ENCODE measurements around the gene USH2A.

USH2A gene

DNA sequence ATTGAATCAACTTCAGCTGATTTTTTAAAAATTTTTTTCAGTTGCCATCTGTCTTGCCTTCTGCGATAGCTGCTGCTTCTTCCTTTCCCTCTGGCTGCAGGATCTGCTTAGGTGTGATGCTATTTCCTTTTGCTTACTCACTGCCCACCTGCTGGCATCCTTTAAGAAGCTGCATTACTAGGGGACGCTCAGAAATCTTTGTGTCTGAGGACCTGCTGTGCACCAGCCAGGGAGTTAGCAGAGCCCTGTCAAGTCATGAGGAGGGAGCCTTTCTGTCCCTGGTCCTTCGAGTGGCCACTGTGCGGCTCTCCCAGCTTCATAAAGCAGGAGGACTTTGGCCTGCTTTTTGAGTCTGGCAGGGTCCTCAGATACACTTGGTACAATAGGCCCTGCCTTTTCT, 327.8 kb downstream of the USH2A start:
- CTCF ChIA-PET: interaction anchor here (1.0 kb wide), 1 partner anchor 34 kb away, joined by 3 read pairs; no protein-coding TSS in a partner anchor
- no peak for DNase-seq (ENCODE audit: extremely low spot score)
- TF ChIP-seq L3MBTL2 (conservative IDR thresholded peaks at IDR 0.05) (no peak), FOXM1 (IDR thresholded peaks at IDR 0.05; ENCODE audit: borderline replicate concordance) (no peak), CTBP1 (IDR thresholded peaks at IDR 0.05; ENCODE audit: borderline replicate concordance) (no peak), ELF4 (IDR thresholded peaks at IDR 0.05) (no peak), ARNT (IDR thresholded peaks at IDR 0.05) (no peak), HDGF (IDR thresholded peaks at IDR 0.05; ENCODE audit: borderline replicate concordance) (no peak)
- POLR2A ChIA-PET: no interaction called here

DNA sequence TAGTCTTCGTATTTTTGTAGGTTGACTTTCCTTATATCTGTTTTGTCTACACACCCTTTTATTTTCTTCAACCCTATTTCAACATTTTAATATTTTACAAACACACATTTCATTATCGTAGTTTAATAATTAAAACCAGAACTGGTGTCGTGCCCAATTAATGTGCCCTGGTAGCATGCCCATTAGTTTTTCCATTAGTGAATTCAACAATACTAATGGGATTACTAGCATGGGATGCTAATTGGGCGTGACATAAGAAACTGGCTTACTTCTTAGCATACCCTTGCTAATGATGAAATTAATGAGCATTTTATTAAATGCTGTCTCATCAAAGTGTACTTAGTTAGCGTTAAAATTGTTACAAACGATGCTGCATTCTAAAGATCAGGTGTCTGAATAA, 332.7 kb downstream of the USH2A start:
- DNase-seq (ENCODE audit: extremely low spot score): no peak
- ChIA-PET POLR2A (no interaction called here), CTCF (no interaction called here)
- no peak for TF ChIP-seq PKNOX1 (IDR thresholded peaks at IDR 0.05)
- no peak for TF ChIP-seq BHLHE40 (IDR thresholded peaks at IDR 0.05; ENCODE audit: borderline replicate concordance)
- no peak for TF ChIP-seq TARDBP (IDR thresholded peaks at IDR 0.05)
- no peak for TF ChIP-seq SUZ12 (IDR thresholded peaks at IDR 0.05)
- no peak for TF ChIP-seq ARNT (IDR thresholded peaks at IDR 0.05)
- no peak for TF ChIP-seq FOXK2 (IDR thresholded peaks at IDR 0.05)
- TF ChIP-seq FOXM1 (IDR thresholded peaks at IDR 0.05; ENCODE audit: borderline replicate concordance): no peak
- no peak for TF ChIP-seq CTBP1 (IDR thresholded peaks at IDR 0.05; ENCODE audit: borderline replicate concordance)
- no peak for TF ChIP-seq HDGF (IDR thresholded peaks at IDR 0.05; ENCODE audit: borderline replicate concordance)
- TF ChIP-seq LEF1 (IDR thresholded peaks at IDR 0.05; ENCODE audit: borderline replicate concordance): no peak
- TF ChIP-seq ZNF384 (IDR thresholded peaks at IDR 0.05): no peak

GRCh38 chr1:216086678-216087077, 336.6 kb downstream of the USH2A start:
- DNase-seq (ENCODE audit: extremely low spot score): no peak
- TF ChIP-seq LEF1 (IDR thresholded peaks at IDR 0.05; ENCODE audit: borderline replicate concordance) (no peak), ZNF384 (IDR thresholded peaks at IDR 0.05) (no peak), PKNOX1 (IDR thresholded peaks at IDR 0.05) (no peak), CTBP1 (IDR thresholded peaks at IDR 0.05; ENCODE audit: borderline replicate concordance) (no peak), BHLHE40 (IDR thresholded peaks at IDR 0.05; ENCODE audit: borderline replicate concordance) (no peak), NFRKB (IDR thresholded peaks at IDR 0.05) (no peak), TARDBP (IDR thresholded peaks at IDR 0.05) (no peak), SUZ12 (IDR thresholded peaks at IDR 0.05) (no peak), L3MBTL2 (conservative IDR thresholded peaks at IDR 0.05) (no peak), FOXK2 (IDR thresholded peaks at IDR 0.05) (no peak)
- CTCF ChIA-PET: no interaction called here
- POLR2A ChIA-PET: no interaction called here

DNA sequence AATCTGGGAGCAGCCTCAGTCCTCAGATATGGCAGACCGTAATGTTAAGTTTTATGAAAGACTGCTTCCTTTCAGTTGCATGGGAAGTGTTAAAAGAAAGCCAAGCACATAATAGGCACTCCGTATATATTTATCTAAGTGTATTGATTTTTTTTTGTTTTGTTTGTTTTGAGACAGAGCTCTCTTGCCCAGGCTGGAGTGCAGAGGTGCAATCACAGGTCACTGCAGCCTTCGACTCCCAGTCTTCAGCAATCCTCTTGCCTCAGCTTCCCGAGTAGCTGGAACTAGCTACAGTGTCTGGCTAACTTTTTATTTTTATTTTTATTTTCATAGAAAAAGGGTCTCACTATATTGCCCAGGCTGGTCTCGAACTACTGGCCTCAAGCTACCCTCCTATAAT, 341.8 kb downstream of the USH2A start:
- POLR2A ChIA-PET: no interaction called here

DNA sequence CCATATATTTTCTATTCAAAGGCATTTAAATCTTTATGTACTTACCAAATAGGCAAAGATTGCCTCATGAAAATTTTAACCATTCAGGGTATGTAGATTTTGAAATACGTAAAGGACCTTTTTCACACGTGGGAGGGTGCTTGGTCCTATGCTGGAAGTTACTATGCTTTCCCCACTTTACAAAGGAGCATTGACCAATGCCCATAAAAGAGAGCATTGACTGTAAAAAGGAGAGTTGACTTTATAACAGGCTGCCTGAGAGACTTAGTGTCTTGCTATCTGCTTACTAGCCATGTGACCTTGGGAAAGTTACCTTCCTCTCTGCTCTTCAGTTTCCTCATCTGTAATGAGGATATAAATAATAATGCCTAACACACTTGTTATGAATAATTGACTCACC, 346.5 kb downstream of the USH2A start:
- POLR2A ChIA-PET: no interaction called here
- CTCF ChIA-PET: no interaction called here
- no peak for DNase-seq (ENCODE audit: extremely low spot score)
- TF ChIP-seq BHLHE40 (IDR thresholded peaks at IDR 0.05; ENCODE audit: borderline replicate concordance) (no peak), L3MBTL2 (conservative IDR thresholded peaks at IDR 0.05) (no peak), CTBP1 (IDR thresholded peaks at IDR 0.05; ENCODE audit: borderline replicate concordance) (no peak), ZNF384 (IDR thresholded peaks at IDR 0.05) (no peak), FOXK2 (IDR thresholded peaks at IDR 0.05) (no peak), SP1 (IDR thresholded peaks at IDR 0.05) (no peak), FOXM1 (IDR thresholded peaks at IDR 0.05; ENCODE audit: borderline replicate concordance) (no peak), TARDBP (IDR thresholded peaks at IDR 0.05) (no peak), ELF4 (IDR thresholded peaks at IDR 0.05) (no peak), PKNOX1 (IDR thresholded peaks at IDR 0.05) (no peak), FOXA1 (IDR thresholded peaks at IDR 0.05) (no peak), SUZ12 (IDR thresholded peaks at IDR 0.05) (no peak)

More for the DNA sequence above, 341.8 kb downstream of the USH2A start:
- DNase-seq (ENCODE audit: extremely low spot score): no peak
- CTCF ChIA-PET: interaction anchor here (0.8 kb wide), 1 partner anchor 13 kb away, joined by 4 read pairs; no protein-coding TSS in a partner anchor
- TF ChIP-seq L3MBTL2 (conservative IDR thresholded peaks at IDR 0.05): no peak
- TF ChIP-seq ZNF384 (IDR thresholded peaks at IDR 0.05): no peak
- TF ChIP-seq LEF1 (IDR thresholded peaks at IDR 0.05; ENCODE audit: borderline replicate concordance): no peak
- TF ChIP-seq ELF4 (IDR thresholded peaks at IDR 0.05): no peak
- TF ChIP-seq FOXK2 (IDR thresholded peaks at IDR 0.05): no peak
- TF ChIP-seq CTBP1 (IDR thresholded peaks at IDR 0.05; ENCODE audit: borderline replicate concordance): no peak
- TF ChIP-seq FOXM1 (IDR thresholded peaks at IDR 0.05; ENCODE audit: borderline replicate concordance): no peak
- TF ChIP-seq BHLHE40 (IDR thresholded peaks at IDR 0.05; ENCODE audit: borderline replicate concordance): no peak

GRCh38 chr1:216075339-216075738, 347.9 kb downstream of the USH2A start:
- no peak for DNase-seq (ENCODE audit: extremely low spot score)
- TF ChIP-seq PKNOX1 (IDR thresholded peaks at IDR 0.05) (no peak), ZNF384 (IDR thresholded peaks at IDR 0.05) (no peak), CTBP1 (IDR thresholded peaks at IDR 0.05; ENCODE audit: borderline replicate concordance) (no peak), FOXK2 (IDR thresholded peaks at IDR 0.05) (no peak), HDGF (IDR thresholded peaks at IDR 0.05; ENCODE audit: borderline replicate concordance) (no peak), SP1 (IDR thresholded peaks at IDR 0.05) (no peak), LEF1 (IDR thresholded peaks at IDR 0.05; ENCODE audit: borderline replicate concordance) (no peak), SUZ12 (IDR thresholded peaks at IDR 0.05) (no peak), FOXA1 (IDR thresholded peaks at IDR 0.05) (no peak), L3MBTL2 (conservative IDR thresholded peaks at IDR 0.05) (no peak), NFRKB (IDR thresholded peaks at IDR 0.05) (no peak), TARDBP (IDR thresholded peaks at IDR 0.05) (no peak), ELF4 (IDR thresholded peaks at IDR 0.05) (no peak), FOXM1 (IDR thresholded peaks at IDR 0.05; ENCODE audit: borderline replicate concordance) (no peak), ARNT (IDR thresholded peaks at IDR 0.05) (no peak), BHLHE40 (IDR thresholded peaks at IDR 0.05; ENCODE audit: borderline replicate concordance) (no peak)
- CTCF ChIA-PET: no interaction called here
- POLR2A ChIA-PET: no interaction called here

Data from HEK293T (cell line).